Neuronal stem cell (in vitro differentiated cells): ENCODE measurements around the gene TTLL13.
"Not testable (repeated sequence)": the region's sequence is repeated elsewhere in the genome, so short reads cannot be mapped to it uniquely, and the experiment has no call there.

ENCODE experiments used
- DNase-seq: peaks from one replicate; pipeline ENCODE4 v3.0.0-alpha.2; 2013; ENCODE audit warnings: low spot score
- H2AFZ ChIP-seq: one replicate; pipeline ENCODE4 v1.6.1; 2013; ENCODE audit warnings: mild to moderate bottlenecking, low read length, inconsistent platforms
- H2AK5ac ChIP-seq: 2 replicates; pipeline ENCODE4 v1.6.1; 2013; ENCODE audit warnings: low read depth, mild to moderate bottlenecking, inconsistent platforms, low read length, moderate library complexity, mixed read lengths
- H2BK120ac ChIP-seq: 2 replicates; pipeline ENCODE4 v1.6.1; 2013; ENCODE audit warnings: low read depth, mild to moderate bottlenecking, inconsistent platforms, low read length, moderate library complexity, mixed read lengths
- H2BK12ac ChIP-seq: one replicate; pipeline ENCODE4 v1.6.1; 2013; ENCODE audit warnings: low read length, inconsistent platforms
- H2BK15ac ChIP-seq: 2 replicates; pipeline ENCODE4 v1.6.1; 2013; ENCODE audit warnings: mild to moderate bottlenecking, low read length, inconsistent platforms, mixed read lengths
- H2BK5ac ChIP-seq: one replicate; pipeline ENCODE4 v1.6.1; 2013; ENCODE audit warnings: inconsistent platforms, mild to moderate bottlenecking, low read length, moderate library complexity
- H3K14ac ChIP-seq: one replicate; pipeline ENCODE4 v1.6.1; 2013; ENCODE audit warnings: low read length, inconsistent platforms
- H3K18ac ChIP-seq: 2 replicates; pipeline ENCODE4 v1.6.1; 2013; ENCODE audit warnings: low read length, inconsistent platforms
- H3K23ac ChIP-seq: 2 replicates; pipeline ENCODE4 v1.6.1; 2013; ENCODE audit warnings: low read depth, mild to moderate bottlenecking, mixed read lengths, low read length, inconsistent platforms; ENCODE audit not compliant: poor library complexity
- H3K27ac ChIP-seq: replicated peaks from 3 replicates; pipeline ENCODE4 v1.5.1; 2013; ENCODE audit warnings: low read length, inconsistent platforms
- H3K27me3 ChIP-seq, 3 experiments: 2 replicates each; pipeline ENCODE4 v1.6.1; 2013; ENCODE audit warnings: low read length in 3 of 3, mild to moderate bottlenecking in 2 of 3, inconsistent platforms in 1 of 3, low read depth in 1 of 3, mixed read lengths in 1 of 3, moderate library complexity in 1 of 3; ENCODE audit not compliant: control insufficient read depth in 3 of 3, insufficient read depth in 3 of 3
- H3K36me3 ChIP-seq, 2 donors: replicated peaks in 1 of 2; 2 replicates each; pipeline ENCODE4 v1.6.1; 2013; ENCODE audit warnings: low read length in 2 of 2; ENCODE audit not compliant: control insufficient read depth in 2 of 2, insufficient read depth in 2 of 2
- H3K4ac ChIP-seq: 2 replicates; pipeline ENCODE4 v1.6.1; 2013; ENCODE audit warnings: inconsistent platforms, mild to moderate bottlenecking, low read length, moderate library complexity
- H3K4me1 ChIP-seq, 2 donors: 1 replicate in 1 of 2; 2 replicates in 1 of 2; pipeline ENCODE4 v1.6.1; 2013; ENCODE audit warnings: low read length in 2 of 2, low read depth in 1 of 2; ENCODE audit not compliant: control insufficient read depth in 2 of 2, insufficient read depth in 1 of 2
- H3K4me2 ChIP-seq: one replicate; pipeline ENCODE4 v1.6.1; 2013; ENCODE audit warnings: mild to moderate bottlenecking, low read length, inconsistent platforms; ENCODE audit not compliant: insufficient read depth, poor library complexity, severe bottlenecking
- H3K4me3 ChIP-seq, 2 donors: 2 replicates each; pipeline ENCODE4 v1.5.1; 2013; ENCODE audit warnings: low read length in 2 of 2, mild to moderate bottlenecking in 2 of 2, inconsistent platforms in 1 of 2, moderate library complexity in 1 of 2
- H3K79me1 ChIP-seq: one replicate; pipeline ENCODE4 v1.6.1; 2013; ENCODE audit warnings: low read depth, mild to moderate bottlenecking, inconsistent platforms, low read length, moderate library complexity
- H3K9ac ChIP-seq: one replicate; pipeline ENCODE4 v1.6.1; 2013; ENCODE audit warnings: mild to moderate bottlenecking, low read depth, low read length, inconsistent platforms; ENCODE audit not compliant: poor library complexity
- H3K9me3 ChIP-seq, 2 donors: replicated peaks in 1 of 2; 2 replicates each; pipeline versions ENCODE3 to v1.6.1; 2013; ENCODE audit warnings: low read length in 2 of 2, mild to moderate bottlenecking in 2 of 2, inconsistent platforms in 1 of 2, low read depth in 1 of 2, mixed read lengths in 1 of 2, moderate library complexity in 1 of 2; ENCODE audit not compliant: control insufficient read depth in 2 of 2, insufficient read depth in 1 of 2
- H4K8ac ChIP-seq: one replicate; pipeline ENCODE4 v1.6.1; 2013; ENCODE audit warnings: low read depth, mild to moderate bottlenecking, inconsistent platforms, low read length, moderate library complexity
- H4K91ac ChIP-seq: one replicate; pipeline ENCODE4 v1.6.1; 2013; ENCODE audit warnings: low read length, low read depth, mild to moderate bottlenecking, inconsistent platforms; ENCODE audit not compliant: poor library complexity
- WGBS, 2 donors: extraction: QIAGEN DNeasy Blood & Tissue Kit; methylation state at CpG; one replicate each; pipeline ENCODE4 v1.1.7; 2013; ENCODE audit warnings: missing lambda C conversion rate in 2 of 2, mixed read lengths in 1 of 2; ENCODE audit not compliant: insufficient read length in 2 of 2, insufficient replicate concordance in 1 of 2; ENCODE audit errors: extremely low coverage in 2 of 2; 5-methylcytosine and 5-hydroxymethylcytosine counted together

Gene TTLL13

GRCh38 chr15:90268415-90268814, 19.1 kb downstream of the TTLL13 start:
- H3K27ac ChIP-seq, result no peak overlapping the region
- peaks cover 4% of the 10 kb centered on the region for H3K79me1 ChIP-seq
- H3K9ac ChIP-seq, result no peak overlapping the region
- H4K91ac ChIP-seq, result no peak overlapping the region
- no peak for DNase-seq
- H3K4me2 ChIP-seq, result no peak overlapping the region
- H3K27me3 ChIP-seq, result no peaks in the 10 kb centered on the region
- H2AK5ac ChIP-seq, result no peak overlapping the region
- no peak overlapping the region for H3K18ac ChIP-seq
- no peak overlapping the region for H3K14ac ChIP-seq
- H2BK15ac ChIP-seq, result no peak overlapping the region
- no peak overlapping the region for H3K4me3 ChIP-seq
- H3K4me1 ChIP-seq, result peaks cover 9 to 12% of the 10 kb centered on the region in 2 donors
- no peaks in the 10 kb centered on the region for H3K9me3 ChIP-seq
- H2BK12ac ChIP-seq, result no peak overlapping the region
- no peak overlapping the region for H2BK5ac ChIP-seq
- H3K36me3 ChIP-seq, result peaks cover 24 to 64% of the 10 kb centered on the region in 2 donors
- no peak overlapping the region for H4K8ac ChIP-seq
- no peak overlapping the region for H2AFZ ChIP-seq
- no CpG with 5 or more reads among the region's 1 CpG for WGBS, 2 donors
- H3K23ac ChIP-seq, result no peak overlapping the region
- H2BK120ac ChIP-seq, result no peak overlapping the region
- no peak overlapping the region for H3K4ac ChIP-seq

DNA sequence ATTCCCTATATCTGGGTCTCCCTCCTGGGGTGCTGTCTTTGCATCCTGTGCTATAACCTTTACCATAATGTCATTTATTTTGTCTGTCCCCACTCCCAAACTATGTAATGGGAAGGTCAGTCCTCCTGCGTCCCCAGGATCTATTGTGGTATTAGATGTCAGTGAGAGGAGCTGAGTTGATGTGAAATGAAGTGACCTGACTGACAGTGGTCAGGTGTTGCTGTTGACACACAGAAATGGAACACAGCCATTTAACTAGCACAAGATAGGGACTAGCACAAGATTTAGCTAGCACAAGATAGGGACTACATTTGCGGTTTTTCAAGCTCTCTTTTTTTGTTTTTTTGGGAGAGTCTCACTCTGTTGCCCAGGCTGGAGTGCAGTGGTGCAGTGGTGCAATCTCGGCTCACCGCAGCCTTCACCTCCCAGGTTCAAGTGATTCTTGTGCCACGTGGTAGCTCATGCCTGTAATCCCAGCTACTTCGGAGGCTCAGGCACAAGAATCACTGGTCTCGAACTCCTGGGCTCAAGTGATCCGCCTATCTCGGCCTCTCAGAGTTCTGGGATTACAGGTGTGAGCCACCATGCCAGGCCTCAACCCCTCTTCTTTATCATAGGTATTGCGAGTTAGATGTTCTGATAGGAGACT, 21.3 kb downstream of the TTLL13 start:
- no peak overlapping the region for H3K4me3 ChIP-seq
- no peak overlapping the region for H4K8ac ChIP-seq
- H3K27ac ChIP-seq, result no peak overlapping the region
- H2BK120ac ChIP-seq, result no peak overlapping the region
- no peak overlapping the region for H3K18ac ChIP-seq
- no peak overlapping the region for H2AFZ ChIP-seq
- peaks cover 6% of the 10 kb centered on the region for H3K79me1 ChIP-seq
- no peak overlapping the region for H2BK15ac ChIP-seq
- H3K36me3 ChIP-seq, result peaks cover 27 to 82% of the 10 kb centered on the region in 2 donors
- H3K14ac ChIP-seq, result no peak overlapping the region
- H3K4ac ChIP-seq, result no peak overlapping the region
- H3K4me1 ChIP-seq, result peaks cover 4 to 6% of the 10 kb centered on the region in 2 donors
- H3K27me3 ChIP-seq, result no peaks in the 10 kb centered on the region
- no peak for DNase-seq
- no peaks in the 10 kb centered on the region for H3K9me3 ChIP-seq
- H4K91ac ChIP-seq, result no peak overlapping the region
- no peak overlapping the region for H3K4me2 ChIP-seq
- no peak overlapping the region for H2BK12ac ChIP-seq
- no peak overlapping the region for H3K9ac ChIP-seq
- H2AK5ac ChIP-seq, result no peak overlapping the region
- no CpG with 5 or more reads among the region's 10 CpGs for WGBS, 2 donors
- H2BK5ac ChIP-seq, result no peak overlapping the region
- no peak overlapping the region for H3K23ac ChIP-seq

GRCh38 chr15:90271459-90272166, 22.3 kb downstream of the TTLL13 start:
- Histone ChIP-seq H3K9ac (no peak overlapping the region), H3K4me3 (no peak overlapping the region), H2BK120ac (no peak overlapping the region), H2AFZ (no peak overlapping the region), H2BK15ac (no peak overlapping the region), H3K18ac (no peak overlapping the region), H3K4me1 (peaks cover 4 to 6% of the 10 kb centered on the region in 2 donors), H3K4ac (no peak overlapping the region), H3K4me2 (no peak overlapping the region), H2BK12ac (no peak overlapping the region), H3K27me3 (no peaks in the 10 kb centered on the region), H3K36me3 (peaks cover 27 to 87% of the 10 kb centered on the region in 2 donors), H3K79me1 (peaks cover 6% of the 10 kb centered on the region), H2BK5ac (no peak overlapping the region), H3K23ac (no peak overlapping the region), H3K14ac (no peak overlapping the region), H4K91ac (no peak overlapping the region), H2AK5ac (no peak overlapping the region), H3K27ac (no peak overlapping the region), H4K8ac (no peak overlapping the region), H3K9me3 (no peaks in the 10 kb centered on the region)
- DNase-seq, result no peak
- no CpG with 5 or more reads among the region's 7 CpGs for WGBS, 2 donors

DNA sequence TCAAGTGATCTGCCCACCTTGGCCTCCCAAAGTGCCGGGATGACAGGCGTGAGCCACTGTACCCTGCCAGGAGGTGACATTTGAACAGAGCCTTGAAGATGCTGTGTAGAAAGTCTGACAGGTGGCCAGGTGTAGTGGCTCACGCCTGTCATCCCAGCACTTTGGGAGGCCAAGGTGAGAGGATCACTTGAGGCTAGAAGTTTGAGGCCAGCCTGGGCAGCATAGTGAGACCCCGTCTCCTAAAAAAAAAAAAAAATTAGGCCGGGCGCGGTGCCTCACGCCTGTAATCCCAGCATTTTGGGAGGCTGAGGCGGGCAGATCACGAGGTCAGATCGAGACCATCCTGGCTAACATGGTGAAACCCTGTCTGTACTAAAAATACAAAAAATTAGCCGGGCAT, 29.1 kb downstream of the TTLL13 start:
- not testable (repeated sequence) for H2BK15ac ChIP-seq, H3K14ac ChIP-seq, H2AK5ac ChIP-seq, H3K23ac ChIP-seq, H2BK5ac ChIP-seq, H2BK12ac ChIP-seq, H3K18ac ChIP-seq, DNase-seq, H2AFZ ChIP-seq, H2BK120ac ChIP-seq, H3K79me1 ChIP-seq, H3K4me2 ChIP-seq, H3K9me3 ChIP-seq, H4K8ac ChIP-seq, H3K27ac ChIP-seq, H3K9ac ChIP-seq, H3K27me3 ChIP-seq, H3K4me3 ChIP-seq, H3K4me1 ChIP-seq, H4K91ac ChIP-seq, H3K4ac ChIP-seq
- no CpG with 5 or more reads among the region's 12 CpGs for WGBS, 2 donors
- peaks cover 2 to 23% of the 10 kb centered on the region in 2 donors for H3K36me3 ChIP-seq
